Measurements from ENCODE around the gene MED26.

MED26 gene

GRCh38 chr19:16531380-16531669 lies 96.7 kb downstream of the MED26 start:
- DNase-seq, result no peak

GRCh38 chr19:16530540-16531379 lies 97.2 kb downstream of the MED26 start:
- no peak for DNase-seq

GRCh38 chr19:16529466-16530144 lies 98.4 kb downstream of the MED26 start:
- DNase-seq, result no peak

- peak; percentile 16 for DNase-seq
Observed at GRCh38 chr19:16527971-16528521, 100.0 kb downstream of the MED26 start.

- no peak for DNase-seq
Observed at GRCh38 chr19:16527334-16527935, 100.6 kb downstream of the MED26 start.

- DNase-seq, result no peak
Observed at GRCh38 chr19:16525751-16526481, 102.1 kb downstream of the MED26 start.

GRCh38 chr19:16524991-16525734 lies 102.8 kb downstream of the MED26 start:
- no peak for DNase-seq
